ENCODE results near the gene FAR2. TPM values are rescaled to one million over a fixed set of nuclear protein-coding genes. Genes with fewer than 3 reads are reported as not detected.

FAR2 gene
- total and polyA plus RNA-seq, 2 of the 13 experiments (the other 11 are each of a cell fraction or from before 2014, with no cell fraction given), result not detected

- Histone ChIP-seq H3K79me2 (ENCODE audit: insufficient read depth, low read length) (no peaks in the 10 kb centered on the region), H2AFZ (ENCODE audit: low read length) (no peak overlapping the region), H3K9me3 (ENCODE audit: low read length) (no peaks in the 10 kb centered on the region), H3K4me3 (replicated peaks in 1 of 3; ENCODE audit: insufficient read depth in 1 of 3, low read depth in 2 of 3, low read length in 3 of 3) (no peak overlapping the region), H3K27ac (ENCODE audit: extremely low read length, insufficient read depth, low read length) (no peak overlapping the region), H3K27me3 (ENCODE audit: control insufficient read depth in 1 of 2, insufficient read depth in 2 of 2, low read length in 2 of 2) (no peaks in the 10 kb centered on the region), H3K36me3 (replicated peaks in 1 of 2; ENCODE audit: control insufficient read depth in 1 of 2, insufficient read depth in 2 of 2, low read length in 2 of 2) (no peaks in the 10 kb centered on the region), H3K9ac (ENCODE audit: insufficient read depth, low read depth, low read length) (no peak overlapping the region), H3K4me1 (ENCODE audit: insufficient read depth, low read length) (no peaks in the 10 kb centered on the region), H3K4me2 (ENCODE audit: low read depth, low read length) (no peak overlapping the region), H4K20me1 (ENCODE audit: insufficient read depth, low read length) (no peaks in the 10 kb centered on the region)
- no peak for FAIRE-seq
- ATAC-seq, result no peak
- DNase-seq (ENCODE audit: low spot score), result no peak
- CTCF ChIA-PET (ENCODE audit: low intra/inter-chr PET ratio, low total read pairs), result no interaction called here
- TF ChIP-seq ZNF407 (CRISPR knock-in tag; IDR thresholded peaks at IDR 0.05; ENCODE audit: not compliant biosample characterization) (no peak), HNF1A (IDR thresholded peaks at IDR 0.05; ENCODE audit: low read depth) (no peak), HNF1A (CRISPR knock-in tag; IDR thresholded peaks at IDR 0.05; ENCODE audit: borderline replicate concordance) (no peak), PTBP1 (IDR thresholded peaks at IDR 0.05; ENCODE audit: low read depth, low read length, poor library complexity, severe bottlenecking) (no peak), ZFP41 (CRISPR knock-in tag; IDR thresholded peaks at IDR 0.05; ENCODE audit: borderline replicate concordance) (no peak)
- BruUV-seq (replicated peaks), result no TSS peak
- intact Hi-C loops (cut with micrococcal nuclease; ENCODE audit: unreplicated experiment) (no loop called here), in situ Hi-C loops (cut with HindIII; ENCODE audit: extremely low pct_ligation_motif_present, low pct_unique_long_range_greater_than_20kb) (no loop called here)
- WGBS (ENCODE audit: low lambda C conversion rate), result 0% methylated on average over 9 of the region's 9 CpGs
- POLR2A ChIA-PET, result no interaction called here
Observed at GRCh38 chr12:29228474-29229157, 79.5 kb downstream of the FAR2 start.
